HG03039 (cell line): ENCODE results near the gene NOBOX.
A peak's percentile ranks its signal among the peaks of the same experiment; 100 is the strongest.
"Not testable (repeated sequence)": the region's sequence is repeated elsewhere in the genome, so short reads cannot be mapped to it uniquely, and the experiment has no call there.

Experiments used
- ATAC-seq: cut with Tn5 transposase; IDR thresholded peaks from one replicate; pipeline ENCODE4 v1.9.1; 2021; ENCODE audit warnings: mild to moderate bottlenecking, moderate library complexity; ENCODE audit not compliant: unreplicated experiment

The NOBOX gene

DNA sequence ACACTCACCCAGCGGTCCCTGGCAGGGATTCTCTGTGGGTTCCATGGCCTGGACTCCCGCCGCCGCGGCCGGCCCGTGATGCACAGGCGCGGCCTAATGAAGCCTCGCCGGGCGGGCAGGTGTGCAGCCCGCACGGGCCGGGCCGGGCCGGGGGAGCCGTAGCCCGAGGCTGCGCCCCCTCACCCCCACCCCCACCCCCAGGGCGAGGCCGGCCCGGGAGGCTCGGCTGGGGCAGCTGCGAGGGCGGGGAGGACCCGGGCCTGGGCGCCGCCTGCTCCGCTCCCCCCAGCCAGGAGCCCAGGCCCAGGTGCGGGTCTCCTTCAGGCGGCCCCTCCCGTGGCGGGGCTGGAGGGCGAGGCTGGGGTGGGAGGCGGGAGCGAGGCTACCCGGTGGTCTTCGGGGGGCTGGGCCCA, at the start of gene NOBOX:
Gene NOBOX, minus strand, starts transcription at position 45 of the 413 bp plus-strand sequence.
- no peak for ATAC-seq

DNA sequence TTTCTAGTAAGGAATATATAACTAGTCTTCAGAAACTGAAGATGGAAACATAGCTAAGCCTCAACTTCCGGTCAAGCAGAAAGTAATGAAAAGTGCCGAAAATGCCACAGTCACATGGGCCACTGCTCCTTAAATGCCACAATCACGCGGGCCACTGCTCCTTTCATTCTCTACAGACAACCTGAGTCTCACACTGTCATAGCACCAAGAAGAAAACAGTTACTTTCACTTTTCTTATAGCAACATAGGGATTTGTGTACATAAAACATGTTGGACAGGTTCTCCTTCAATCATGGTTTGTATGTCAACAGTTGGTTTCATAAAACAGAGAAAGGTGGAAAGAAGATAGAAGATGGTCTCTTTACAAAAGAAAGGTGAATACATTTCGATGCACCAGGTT, 48.6 kb upstream of the NOBOX start:
- no peak for ATAC-seq

DNA sequence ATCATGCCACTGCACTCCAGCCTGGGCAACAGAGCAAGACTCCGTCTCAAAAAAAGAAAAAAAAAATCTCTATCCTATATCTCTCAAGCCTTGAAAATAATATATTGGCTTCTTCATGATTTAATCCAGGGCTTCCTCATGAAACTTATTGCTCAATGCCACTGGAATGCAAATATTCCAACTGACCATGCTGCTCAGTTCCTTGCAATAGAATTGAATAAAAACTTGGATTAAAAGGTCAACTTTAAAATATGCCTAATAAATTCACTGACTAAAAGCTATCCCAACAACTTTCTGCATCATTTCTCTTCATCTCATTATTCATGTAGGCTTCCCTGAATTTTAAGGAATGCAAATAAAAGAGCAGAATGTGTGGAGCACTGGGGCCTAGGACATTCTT, 42.1 kb upstream of the NOBOX start:
- no peak for ATAC-seq

DNA sequence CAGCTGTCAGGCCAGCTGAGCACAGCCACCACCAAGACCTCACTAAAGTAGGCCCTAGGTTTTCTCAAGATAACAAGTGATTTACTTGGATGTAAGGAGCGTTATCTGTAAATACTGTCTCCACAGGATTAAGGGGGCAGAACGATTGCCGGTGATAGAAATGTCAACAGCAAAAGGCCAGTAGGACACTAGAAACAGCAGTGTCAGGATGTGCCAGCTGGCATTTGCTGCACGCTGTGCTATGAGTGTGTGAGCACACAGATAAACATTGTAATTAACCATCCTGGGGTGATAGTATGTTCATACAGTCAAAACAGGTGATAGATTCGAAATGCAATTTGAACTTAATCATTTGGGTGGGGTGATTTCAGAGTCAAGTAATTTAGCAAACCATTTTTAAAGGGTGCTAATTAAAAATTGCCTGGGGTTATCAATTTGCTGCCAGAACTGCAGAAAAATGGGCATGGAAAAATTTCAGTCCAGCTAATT, 36.3 kb upstream of the NOBOX start:
- ATAC-seq = no peak

DNA sequence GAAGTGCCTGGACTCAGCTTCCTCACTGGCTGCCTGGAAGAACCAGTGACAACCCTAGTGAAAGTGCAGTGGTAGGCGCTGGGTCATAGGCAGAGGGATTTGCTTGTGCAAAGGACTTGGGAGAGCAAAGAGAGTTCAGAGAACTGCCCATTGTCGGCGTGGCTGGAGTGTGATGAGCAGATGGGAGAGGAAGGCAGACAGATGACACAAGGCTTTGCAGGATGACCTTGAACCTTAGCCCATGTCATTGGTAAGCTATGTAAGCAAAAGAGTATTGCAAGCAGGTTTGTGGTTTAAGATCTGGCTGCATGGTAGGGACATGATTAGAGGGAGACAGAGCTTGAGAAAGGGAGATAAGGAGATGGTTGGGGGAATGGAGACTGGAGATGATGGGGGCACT, 35.3 kb upstream of the NOBOX start:
- ATAC-seq = no peak

DNA sequence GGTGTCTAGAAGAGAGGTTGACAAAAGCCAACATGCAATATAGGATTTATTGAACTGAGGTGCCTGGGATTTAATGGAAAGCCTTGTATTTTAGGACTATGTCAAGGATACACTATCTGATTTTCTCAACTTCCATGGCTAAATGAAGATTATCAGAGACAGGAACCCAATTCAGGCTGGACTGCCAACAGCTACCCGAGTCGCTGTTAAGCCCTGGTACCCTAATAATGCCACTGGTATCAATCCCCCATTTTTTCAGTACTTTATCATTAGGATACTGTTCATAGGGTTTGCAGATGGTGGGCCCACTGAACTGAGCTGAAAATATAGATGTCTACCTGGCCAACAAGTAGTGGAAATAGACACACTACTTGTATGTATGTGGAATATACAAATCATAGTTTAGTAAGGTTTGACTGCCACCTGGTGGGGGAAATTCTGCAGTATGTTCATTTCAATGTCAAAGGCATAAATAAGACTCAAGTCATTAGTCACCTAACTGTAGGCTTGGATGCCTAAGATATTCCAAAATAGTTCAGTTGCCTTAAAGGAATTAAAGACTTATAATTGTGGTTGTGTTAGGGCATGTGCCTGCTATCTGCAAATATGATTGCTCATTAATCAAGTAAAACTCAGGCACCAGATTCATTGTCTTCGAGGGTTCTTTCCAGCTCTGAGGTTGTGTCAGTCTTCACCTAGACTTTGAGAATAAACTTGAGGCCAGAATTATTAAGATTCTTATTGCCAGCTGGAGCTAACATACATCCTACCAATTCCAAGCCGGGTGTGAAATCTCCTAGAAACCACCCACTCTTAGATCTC, 34.1 kb upstream of the NOBOX start:
- peak; percentile 62 for ATAC-seq

DNA sequence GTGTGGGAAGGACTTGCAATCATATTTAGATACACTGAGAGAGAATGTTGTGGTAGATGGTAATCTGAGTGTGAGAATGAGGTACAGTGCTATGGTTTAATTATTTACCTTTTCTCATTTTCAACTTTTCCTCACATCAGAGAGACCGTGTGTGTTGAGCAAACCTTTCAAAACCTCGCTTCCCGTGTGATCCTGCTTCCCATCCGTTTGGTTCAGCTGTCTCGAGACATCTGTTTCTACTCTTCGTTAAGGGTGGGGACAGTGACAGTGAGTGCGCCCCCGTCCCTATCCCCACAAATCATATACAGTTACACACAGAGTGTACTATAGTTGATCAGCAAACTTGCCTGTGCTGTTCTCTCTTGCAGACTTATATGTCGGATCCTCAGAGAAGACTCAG, 33.0 kb upstream of the NOBOX start:
- no peak for ATAC-seq

DNA sequence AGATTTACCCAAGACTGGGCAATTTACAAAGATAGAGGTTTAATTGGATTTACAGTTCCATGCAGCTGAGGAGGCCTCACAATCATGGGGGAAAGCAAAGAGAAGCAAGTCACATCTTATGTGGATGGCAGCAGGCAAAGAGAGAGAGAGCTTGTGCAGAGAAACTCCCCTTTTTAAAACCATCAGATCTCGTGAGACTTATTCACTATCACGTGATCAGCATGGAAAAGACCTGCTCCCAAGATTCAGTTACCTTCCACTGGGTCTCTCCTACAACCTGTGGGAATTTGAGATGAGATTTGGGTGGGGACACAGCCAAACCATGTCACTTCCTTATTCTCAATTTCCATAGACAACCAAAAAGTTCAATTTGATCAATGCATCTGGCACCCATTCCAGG, 24.9 kb upstream of the NOBOX start:
- no peak for ATAC-seq

DNA sequence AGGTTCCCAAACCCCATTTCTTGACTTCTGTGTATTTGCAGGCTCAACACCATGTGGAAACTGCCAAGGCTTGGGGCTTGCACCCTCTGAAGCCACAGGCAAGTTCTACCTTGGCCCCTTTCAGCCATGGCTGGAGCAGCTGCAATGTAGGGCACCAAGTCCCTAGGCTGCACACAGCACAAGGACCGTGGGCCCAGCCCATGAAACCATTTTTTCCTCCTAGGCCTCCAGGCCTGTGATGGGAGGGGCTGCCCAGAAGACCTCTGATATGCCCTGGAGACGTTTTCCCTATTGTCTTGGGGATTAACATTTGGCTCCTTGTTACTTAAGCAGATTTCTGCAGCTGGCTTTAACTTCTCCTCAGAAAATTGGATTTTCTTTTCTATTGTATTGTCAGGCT, 24.0 kb upstream of the NOBOX start:
- ATAC-seq = not testable (repeated sequence)

DNA sequence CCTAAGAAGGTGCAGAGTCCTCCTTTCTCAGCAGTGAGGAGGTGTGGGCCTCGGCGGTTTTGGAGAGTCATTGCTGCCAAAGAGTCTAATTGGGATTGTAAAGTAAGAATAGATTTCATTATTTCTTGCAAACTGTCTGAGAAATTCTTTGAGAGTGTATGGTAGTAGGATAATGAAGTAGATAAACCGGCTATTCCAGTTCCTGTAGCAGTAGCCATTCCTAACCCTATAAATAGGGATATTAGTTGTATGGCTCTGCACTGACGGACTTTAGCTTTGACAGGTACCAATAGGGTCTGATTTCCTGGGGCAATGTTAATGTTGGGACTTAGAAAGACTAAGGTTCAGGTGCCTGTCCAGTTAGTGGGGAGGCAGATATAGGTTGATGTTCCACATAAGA, 15.4 kb upstream of the NOBOX start:
- ATAC-seq = not testable (repeated sequence)

DNA sequence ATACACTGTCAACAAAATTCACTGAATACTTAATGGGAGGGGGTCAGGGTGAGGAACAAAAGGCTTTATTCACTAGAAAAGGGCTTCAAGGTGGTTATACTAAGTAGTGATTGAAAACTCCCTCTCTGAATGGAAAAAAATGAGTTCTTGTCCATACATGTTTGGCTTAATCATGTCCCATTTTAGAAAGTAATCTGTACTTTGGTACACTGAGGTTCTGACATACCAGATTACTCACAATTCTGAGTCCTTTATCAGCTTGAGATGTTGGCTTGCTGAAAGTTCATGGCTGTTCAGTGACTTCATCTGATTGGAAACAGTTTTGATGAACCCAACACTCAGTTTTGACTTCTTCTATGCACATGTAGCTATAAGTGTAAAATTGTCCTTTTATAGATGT, 12.8 kb upstream of the NOBOX start:
- ATAC-seq = no peak

DNA sequence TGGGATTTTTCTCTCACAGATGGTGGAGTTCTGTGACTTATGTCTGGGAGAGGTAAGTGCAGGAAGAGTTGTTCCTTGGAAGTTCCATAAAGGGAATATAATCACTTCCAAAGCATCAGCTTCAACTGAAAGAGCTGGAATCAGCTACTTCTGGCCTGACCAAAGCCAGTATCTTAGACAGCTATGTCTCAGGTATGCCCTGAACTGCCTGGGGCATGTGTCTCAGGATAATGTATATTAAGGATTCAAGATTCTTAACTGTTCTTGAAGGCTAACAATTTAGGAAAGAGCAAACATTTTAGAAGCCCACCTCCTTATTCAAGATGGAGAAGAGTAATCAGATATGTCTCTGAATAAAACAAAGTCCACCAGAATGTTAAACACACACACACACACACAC, 12.4 kb upstream of the NOBOX start:
- no peak for ATAC-seq

DNA sequence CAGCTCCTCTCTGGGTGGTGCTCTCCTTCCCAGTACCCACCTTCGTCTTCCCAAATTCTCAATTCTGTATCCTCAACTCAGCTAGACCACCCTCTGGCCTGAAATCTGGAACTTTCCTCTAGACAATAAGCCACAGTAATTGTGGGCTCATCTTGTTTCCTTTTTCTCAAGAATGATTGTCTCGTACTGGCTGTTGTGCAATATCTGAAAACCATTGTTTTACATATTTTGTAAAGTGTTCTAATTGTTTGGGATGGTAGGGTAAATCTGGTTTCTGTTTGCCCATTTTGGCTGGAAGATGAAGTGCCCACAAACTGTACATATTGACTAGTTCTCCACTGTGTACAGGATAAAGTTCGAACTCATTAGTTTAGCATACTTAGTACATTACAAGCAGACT, 11.3 kb upstream of the NOBOX start:
- no peak for ATAC-seq

DNA sequence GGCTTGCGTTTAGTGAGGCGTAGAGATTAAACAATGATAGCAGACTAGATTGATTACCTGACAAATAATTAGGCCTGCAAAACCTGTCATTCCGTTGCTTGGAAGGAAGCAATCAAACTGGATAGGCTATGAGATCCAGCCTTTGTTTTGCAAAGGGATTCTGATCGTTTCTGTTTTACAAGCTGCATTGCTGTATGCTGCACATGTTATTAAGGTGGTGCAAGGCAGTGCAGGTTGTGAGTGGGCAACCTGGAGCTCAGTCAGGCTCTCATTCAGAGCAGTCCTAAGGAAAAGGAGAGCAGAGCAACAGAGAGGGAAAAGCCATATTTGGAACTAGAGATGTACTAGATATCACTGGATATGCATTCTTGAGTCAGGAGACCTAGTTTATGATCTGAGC, 6.9 kb upstream of the NOBOX start:
- ATAC-seq = no peak

DNA sequence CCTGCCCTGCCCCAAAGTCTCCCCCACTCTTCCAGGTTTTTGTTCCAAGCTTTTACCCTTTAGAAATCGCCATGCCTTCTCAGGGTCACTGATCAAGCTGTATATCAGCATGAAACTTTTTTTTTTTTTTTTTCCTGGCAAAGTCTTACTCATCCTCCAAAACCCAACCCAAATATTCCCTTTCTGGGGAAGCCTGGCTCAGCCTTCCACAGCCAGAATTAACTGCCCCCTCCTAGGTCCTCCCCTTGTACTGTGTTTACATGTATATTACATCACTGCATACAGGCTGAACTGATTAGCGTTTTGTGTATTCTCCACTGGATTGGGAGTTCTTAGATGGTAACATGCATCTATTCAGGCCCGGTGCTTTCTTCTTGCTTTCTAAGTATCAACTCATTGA, 4.6 kb upstream of the NOBOX start:
- no peak for ATAC-seq

DNA sequence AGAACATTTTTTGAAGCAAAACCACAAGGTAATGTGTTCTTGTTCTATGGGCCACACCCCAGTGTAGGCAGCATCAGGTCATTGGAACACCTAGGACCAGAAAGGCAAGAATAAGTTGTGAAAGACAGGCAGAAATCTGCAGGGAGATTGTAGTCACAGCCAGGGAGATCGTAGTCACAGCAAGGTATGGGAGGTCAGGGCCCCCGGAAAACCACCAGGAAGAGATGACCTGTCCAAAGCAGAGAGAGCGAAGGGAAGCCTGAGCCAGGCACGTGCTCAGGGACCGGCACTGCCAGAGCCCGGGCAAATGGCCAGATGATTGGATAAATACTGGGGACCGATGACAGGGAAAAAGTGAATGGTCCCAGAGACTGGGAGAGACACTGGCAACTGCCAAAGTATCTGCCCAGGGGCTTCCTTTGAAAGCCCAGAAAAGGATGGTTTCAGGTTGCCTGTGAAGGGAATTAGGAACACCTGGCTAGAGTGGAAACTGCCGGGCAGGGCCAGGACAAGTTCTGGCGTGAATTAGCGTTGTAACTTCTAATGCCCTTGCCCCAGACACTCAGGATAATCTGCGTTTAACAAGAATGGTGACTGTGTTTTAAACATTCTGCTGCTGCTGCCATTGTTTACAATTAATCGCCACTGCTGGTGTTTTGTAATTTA, 3.9 kb upstream of the NOBOX start:
- ATAC-seq = no peak

DNA sequence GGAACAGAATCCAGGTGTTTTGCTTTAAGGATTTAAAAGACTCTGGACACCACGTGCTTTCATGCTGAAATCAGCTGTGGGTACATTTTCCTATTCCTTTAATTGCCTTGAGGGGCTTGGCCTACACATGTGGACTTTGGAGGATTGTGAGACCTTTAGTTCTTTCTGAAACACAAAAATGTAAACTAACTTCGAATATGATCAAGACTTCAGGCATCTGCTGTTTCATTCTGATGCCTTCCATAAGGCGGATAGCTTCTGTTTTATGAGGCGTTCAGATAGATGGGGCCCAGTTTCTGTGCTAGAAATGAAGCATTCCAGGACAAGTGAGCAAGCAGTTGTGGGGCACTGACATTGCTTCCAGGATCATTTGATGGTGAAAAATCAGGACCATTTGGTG, 1.5 kb upstream of the NOBOX start:
- ATAC-seq = no peak

DNA sequence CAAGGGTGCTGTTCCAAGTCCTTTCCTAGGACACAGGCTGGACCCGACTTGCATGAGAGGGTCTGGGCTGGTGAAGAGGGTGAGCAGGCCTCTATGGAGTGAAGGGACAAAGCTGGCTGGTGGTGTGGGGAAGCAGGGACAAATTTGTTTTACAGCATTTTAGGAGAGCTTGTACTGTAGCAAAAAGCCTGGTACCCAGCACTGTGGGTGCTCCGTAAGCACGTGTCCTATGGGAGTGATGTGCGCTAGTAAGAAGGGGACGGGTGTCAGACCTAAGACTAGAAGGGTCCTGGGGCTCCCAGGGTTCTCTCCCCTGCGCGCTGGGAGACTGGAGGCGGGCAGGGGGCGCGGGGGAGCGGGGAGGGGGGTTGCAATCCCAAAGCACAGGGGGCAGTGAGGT, 391 bp downstream of the NOBOX start:
- no peak for ATAC-seq

DNA sequence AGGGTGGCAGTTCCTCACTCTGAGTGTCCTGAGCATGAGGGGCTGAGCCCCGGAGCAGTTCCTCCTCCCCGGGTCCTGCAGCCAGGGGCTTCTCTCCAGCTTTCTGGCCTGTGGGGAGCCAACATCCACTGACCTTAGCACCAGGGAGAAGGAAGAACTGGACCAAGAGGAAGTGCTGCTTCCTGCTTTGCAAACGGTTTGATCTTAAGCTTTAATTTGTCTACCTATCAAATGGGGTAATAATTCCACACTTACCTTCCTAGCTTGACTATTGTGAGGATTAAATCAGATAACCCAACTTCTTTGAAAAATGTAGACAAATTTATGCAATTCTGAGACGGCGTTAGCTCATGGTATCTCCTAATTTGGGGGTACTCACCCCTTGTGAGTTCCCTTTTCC, 2.0 kb downstream of the NOBOX start:
- no peak for ATAC-seq

DNA sequence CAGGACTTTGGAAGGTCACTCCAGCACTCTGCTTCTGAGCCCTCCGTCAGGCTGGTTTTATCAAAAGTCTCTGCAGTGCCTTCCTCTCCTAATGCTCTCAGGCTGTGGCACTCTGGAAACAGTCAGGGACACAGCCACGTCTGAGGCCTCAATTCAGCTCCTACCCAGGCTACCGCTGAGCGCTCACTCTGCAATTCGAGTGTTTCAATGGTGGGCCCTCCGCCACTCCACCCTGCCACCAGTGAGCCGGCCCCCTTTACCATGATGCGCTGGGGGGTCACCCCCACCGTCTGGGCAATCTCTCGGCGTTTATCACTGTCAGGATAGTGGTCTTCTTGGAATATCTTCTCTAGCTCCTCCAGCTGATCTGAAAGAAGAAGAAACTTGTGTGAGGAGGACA, 3.5 kb downstream of the NOBOX start:
- no peak for ATAC-seq

DNA sequence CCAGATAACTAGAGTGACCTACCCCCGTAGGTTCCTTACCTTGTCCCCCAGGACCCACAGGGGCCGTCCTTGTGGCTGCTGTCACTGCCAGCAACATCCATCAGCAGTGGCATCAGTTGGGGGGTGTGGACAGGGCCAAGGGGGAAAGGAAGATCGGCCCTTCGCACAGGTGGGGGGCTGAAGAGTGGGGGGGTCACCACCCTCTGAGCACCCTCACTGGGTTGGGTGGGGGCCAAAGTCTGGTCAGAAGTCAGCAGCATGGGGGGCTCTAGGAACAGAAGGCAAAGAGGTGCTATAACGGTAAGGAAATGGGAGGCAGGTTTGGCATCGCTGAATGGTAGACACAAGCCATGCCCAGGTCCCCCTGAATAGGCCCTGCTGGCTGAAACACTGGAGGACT, 4.6 kb downstream of the NOBOX start:
- no peak for ATAC-seq

DNA sequence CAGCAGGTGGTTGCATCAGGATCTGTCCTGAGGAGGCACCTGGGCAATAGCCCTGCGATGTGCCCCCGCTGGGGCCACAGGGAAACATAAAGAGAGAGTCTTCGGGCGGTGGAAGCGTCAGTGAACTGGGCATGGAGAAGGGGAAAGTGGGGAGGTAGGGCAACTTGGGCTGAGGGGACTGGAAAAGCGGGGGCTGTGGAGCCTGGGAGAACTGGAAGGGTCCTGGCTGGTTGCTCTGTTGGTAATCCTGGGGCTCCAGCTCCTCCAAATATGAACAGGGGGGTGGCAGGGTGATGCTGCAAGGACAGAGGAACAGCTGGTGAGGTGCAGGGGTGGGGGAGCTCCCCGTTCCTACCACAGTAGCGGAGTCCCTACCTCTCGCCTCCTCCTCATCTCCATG, 5.2 kb downstream of the NOBOX start:
- ATAC-seq = no peak
